GM12891 (cell line): ENCODE results near the gene NDUFA9.

ENCODE experiments used
- POLR2A ChIP-seq: IDR thresholded peaks from 2 replicates; pipeline ENCODE4 v1.6.1; 2011; ENCODE audit warnings: low read depth, low read length, control low read depth
- POLR2AphosphoS5 ChIP-seq: IDR thresholded peaks from 2 replicates; pipeline ENCODE4 v1.6.1; 2011; ENCODE audit warnings: low read depth, low read length, control low read depth
- TAF1 ChIP-seq: IDR thresholded peaks from 2 replicates; pipeline ENCODE4 v1.6.1; 2011; ENCODE audit warnings: low read depth, low read length, control low read depth

DNA sequence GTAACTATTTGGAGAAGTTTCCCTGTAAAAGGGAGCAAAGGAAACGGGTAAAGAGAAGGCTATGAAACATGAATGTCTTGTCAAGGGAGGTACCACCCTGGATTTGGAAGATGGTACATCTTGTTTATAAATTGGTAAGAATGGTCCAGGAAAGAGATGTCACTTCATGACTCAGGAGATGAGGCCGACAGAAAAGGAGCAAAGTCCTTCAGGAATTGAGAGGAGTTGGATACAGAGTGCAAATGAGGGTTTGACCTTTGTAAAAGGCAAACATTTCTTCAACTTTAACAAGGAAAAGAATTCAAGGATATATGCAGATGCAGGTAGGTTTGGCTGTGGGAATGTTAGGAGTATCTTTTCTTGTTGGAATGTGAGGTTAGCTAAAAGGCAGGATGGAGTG is 30.8 kb downstream of the NDUFA9 start:
- no peak for TF ChIP-seq TAF1
- TF ChIP-seq POLR2A: no peak
- TF ChIP-seq POLR2AphosphoS5: no peak
